Adipocyte (in vitro differentiated cells): ENCODE results near the gene SLC8A1.
A peak's percentile ranks its signal among the peaks of the same experiment; 100 is the strongest.

Source experiments
- DNase-seq: peaks from one replicate; pipeline ENCODE4 v3.0.0-alpha.2; 2015; ENCODE audit warnings: low read depth
- H3K27me3 ChIP-seq: replicated peaks from 2 replicates; pipeline ENCODE4 v1.7.0; 2013; ENCODE audit warnings: mild to moderate bottlenecking, low read length, moderate library complexity; ENCODE audit not compliant: control insufficient read depth, insufficient read depth
- H3K36me3 ChIP-seq: 2 replicates; pipeline ENCODE4 v1.7.0; 2013; ENCODE audit warnings: low read length, mild to moderate bottlenecking, moderate library complexity; ENCODE audit not compliant: control insufficient read depth, insufficient read depth, severe bottlenecking
- H3K4me1 ChIP-seq: 2 replicates; pipeline ENCODE4 v1.7.0; 2013; ENCODE audit warnings: mild to moderate bottlenecking, low read length, moderate library complexity; ENCODE audit not compliant: control insufficient read depth, insufficient read depth
- H3K4me3 ChIP-seq: 2 replicates; pipeline ENCODE4 v1.7.0; 2013; ENCODE audit warnings: mild to moderate bottlenecking, low read length, moderate library complexity
- H3K9ac ChIP-seq: 2 replicates; pipeline ENCODE4 v1.7.0; 2013; ENCODE audit warnings: mild to moderate bottlenecking, low read length, moderate library complexity
- H3K9me3 ChIP-seq: 2 replicates; pipeline ENCODE4 v1.7.0; 2013; ENCODE audit warnings: mild to moderate bottlenecking, low read length, moderate library complexity; ENCODE audit not compliant: control insufficient read depth

The SLC8A1 gene

DNA sequence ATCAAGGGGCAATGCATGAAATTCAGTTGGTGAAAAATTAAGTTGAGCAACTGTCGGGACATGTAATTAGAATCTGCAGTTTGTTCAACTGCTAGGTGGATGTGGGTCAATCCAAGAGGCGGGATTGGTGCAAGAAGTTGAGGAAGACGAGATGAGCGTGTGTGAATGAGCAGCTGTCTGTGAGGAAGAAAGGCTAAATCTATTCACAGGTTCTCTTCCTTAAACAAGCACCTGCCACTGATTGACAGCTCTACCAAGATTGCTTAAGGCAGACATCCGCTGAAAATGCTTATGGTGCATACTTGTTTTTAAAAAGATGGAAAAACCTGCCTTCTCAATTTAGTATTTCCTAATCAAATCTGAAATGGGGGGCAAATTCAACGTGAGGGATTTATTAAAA, 349.4 kb downstream of the SLC8A1 start:
- peaks cover 40% of the 10 kb centered on the region for H3K4me1 ChIP-seq
- H3K9me3 ChIP-seq, result no peaks in the 10 kb centered on the region
- DNase-seq, result peak; percentile 10
- no peaks in the 10 kb centered on the region for H3K27me3 ChIP-seq
- peak overlapping the region; percentile 55 for H3K4me3 ChIP-seq
- no peaks in the 10 kb centered on the region for H3K36me3 ChIP-seq
- peak overlapping the region; percentile 43 for H3K9ac ChIP-seq

DNA sequence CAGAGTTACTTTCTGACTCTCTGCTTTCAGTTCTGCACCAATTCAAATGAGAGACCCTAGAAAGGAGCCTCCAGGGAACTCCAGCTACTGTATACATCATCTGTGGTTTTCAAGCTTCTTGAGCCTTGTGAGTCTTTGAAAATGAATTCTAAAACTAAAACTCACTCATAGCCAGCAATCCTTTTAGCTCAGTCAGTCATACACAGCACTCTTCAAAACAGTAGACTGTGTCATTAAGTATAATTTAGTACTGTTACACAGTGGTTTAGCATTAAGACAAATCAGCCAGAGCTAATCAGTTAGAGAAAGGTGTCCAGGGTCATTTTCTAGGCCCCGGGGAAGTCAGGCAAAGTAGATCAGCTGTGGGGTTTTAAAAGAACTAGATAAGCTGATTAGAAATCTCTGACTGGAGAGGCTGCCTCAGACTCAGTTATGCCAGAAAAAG, 350.7 kb downstream of the SLC8A1 start:
- Histone ChIP-seq H3K4me3 (no peak overlapping the region), H3K27me3 (no peaks in the 10 kb centered on the region)
- peak; percentile 71 for DNase-seq

DNA sequence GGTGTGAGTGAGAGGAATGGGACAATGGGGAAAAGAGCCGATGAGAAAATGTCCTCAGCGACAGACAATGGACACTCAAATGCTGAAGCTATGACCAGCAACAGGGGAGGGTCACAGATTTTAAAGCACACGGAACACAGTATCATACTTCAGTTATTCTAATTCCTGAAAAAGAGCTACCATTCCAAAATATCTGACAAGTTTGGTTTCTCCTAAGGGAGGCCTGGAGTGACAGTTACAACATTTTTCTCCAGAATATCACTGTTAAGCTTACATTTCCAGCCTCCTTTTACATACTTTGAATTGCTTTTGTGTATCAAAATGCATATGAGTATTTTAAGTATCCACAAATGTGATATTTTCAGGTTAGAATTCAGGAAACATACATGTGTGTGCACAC, 351.2 kb downstream of the SLC8A1 start:
- DNase-seq, result no peak
- no peak overlapping the region for H3K4me3 ChIP-seq

More for the DNA sequence above, 350.7 kb downstream of the SLC8A1 start:
- Histone ChIP-seq H3K4me1 (peaks cover 49% of the 10 kb centered on the region), H3K9me3 (no peaks in the 10 kb centered on the region), H3K36me3 (no peaks in the 10 kb centered on the region), H3K9ac (no peak overlapping the region)

DNA sequence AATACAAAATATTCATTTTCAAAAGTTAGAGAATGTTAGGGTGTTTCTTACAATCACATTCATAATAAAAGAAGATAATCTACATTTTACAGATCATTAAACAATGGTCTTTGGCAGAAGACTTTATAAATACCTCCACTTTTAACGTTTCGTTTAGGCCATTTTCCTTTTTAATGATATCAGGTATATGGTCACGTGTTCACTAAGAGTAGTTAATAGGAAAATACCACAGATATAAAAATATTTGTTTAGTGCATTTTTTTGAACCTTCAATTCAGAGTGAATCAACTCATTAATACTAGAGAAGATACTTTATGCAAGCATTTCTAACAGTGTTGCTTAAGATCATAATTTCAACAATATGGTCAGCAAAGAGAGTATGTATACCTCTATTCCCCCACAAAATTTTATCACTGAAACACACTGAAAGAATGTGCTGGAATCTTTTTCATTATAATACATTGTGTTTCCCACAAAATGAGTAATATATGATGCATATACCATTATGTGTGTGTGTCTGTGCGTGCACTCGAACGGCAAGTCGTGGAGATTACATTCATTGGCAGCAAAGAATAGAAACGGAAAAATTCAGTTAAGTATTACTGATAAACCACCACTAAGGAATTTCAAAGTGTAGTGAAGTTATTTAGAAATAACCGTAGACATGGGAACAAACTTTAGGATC, 353.0 kb downstream of the SLC8A1 start:
- peak; percentile 34 for DNase-seq
- peaks cover 58% of the 10 kb centered on the region for H3K4me1 ChIP-seq
- no peaks in the 10 kb centered on the region for H3K9me3 ChIP-seq
- no peaks in the 10 kb centered on the region for H3K27me3 ChIP-seq
- H3K4me3 ChIP-seq, result no peak overlapping the region
- H3K36me3 ChIP-seq, result no peaks in the 10 kb centered on the region
- H3K9ac ChIP-seq, result no peak overlapping the region

More for the DNA sequence above, 351.2 kb downstream of the SLC8A1 start:
- H3K9ac ChIP-seq, result no peak overlapping the region
- H3K9me3 ChIP-seq, result no peaks in the 10 kb centered on the region
- H3K27me3 ChIP-seq, result no peaks in the 10 kb centered on the region
- H3K4me1 ChIP-seq, result peaks cover 49% of the 10 kb centered on the region
- H3K36me3 ChIP-seq, result no peaks in the 10 kb centered on the region

DNA sequence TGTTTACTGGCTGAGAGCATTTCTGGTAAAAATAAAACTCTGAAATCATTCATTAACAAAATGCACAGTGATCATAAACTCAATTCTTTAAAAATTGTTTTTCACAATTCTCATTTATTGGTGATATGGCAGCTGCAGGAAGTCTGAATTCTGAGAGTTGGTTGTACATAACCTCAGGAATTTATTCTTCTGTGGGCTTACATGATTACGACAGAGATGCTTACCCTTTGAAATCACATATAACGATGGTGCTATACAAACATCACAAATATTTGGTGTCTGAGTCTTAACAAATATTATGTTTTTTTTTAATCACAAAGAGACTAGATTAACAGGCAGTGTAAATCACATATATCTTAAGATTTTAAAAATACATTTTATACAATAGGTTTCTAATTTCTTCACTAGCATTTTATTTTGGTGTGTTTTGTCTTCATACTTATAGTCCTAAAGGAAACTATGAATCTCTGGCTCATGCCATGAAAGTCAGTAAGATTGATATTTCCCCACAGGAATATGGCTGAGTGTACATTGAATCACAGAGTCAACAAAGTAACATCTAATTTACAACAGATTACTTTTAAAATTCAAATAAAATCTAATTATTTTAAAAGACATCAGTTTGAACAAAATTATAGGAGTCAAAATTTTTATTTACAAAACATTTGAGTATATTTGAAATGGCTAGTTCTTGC, 354.1 kb downstream of the SLC8A1 start:
- Histone ChIP-seq H3K27me3 (no peaks in the 10 kb centered on the region), H3K4me3 (no peak overlapping the region), H3K4me1 (peaks cover 52% of the 10 kb centered on the region), H3K36me3 (no peaks in the 10 kb centered on the region), H3K9ac (no peak overlapping the region), H3K9me3 (no peaks in the 10 kb centered on the region)
- DNase-seq, result peak; percentile 77

- Histone ChIP-seq H3K9ac (no peak overlapping the region), H3K27me3 (no peaks in the 10 kb centered on the region), H3K36me3 (no peaks in the 10 kb centered on the region), H3K4me1 (peaks cover 40% of the 10 kb centered on the region), H3K4me3 (no peak overlapping the region), H3K9me3 (no peaks in the 10 kb centered on the region)
- DNase-seq, result no peak
These were observed 355.5 kb downstream of the SLC8A1 start for GRCh38 chr2:40096360-40096759.

- Histone ChIP-seq H3K4me3 (peak overlapping the region; percentile 9), H3K27me3 (no peaks in the 10 kb centered on the region), H3K36me3 (no peaks in the 10 kb centered on the region), H3K4me1 (peaks cover 31% of the 10 kb centered on the region), H3K9ac (no peak overlapping the region), H3K9me3 (no peaks in the 10 kb centered on the region)
- peak; percentile 58 for DNase-seq
These were observed 356.9 kb downstream of the SLC8A1 start for GRCh38 chr2:40095000-40095399.

- Histone ChIP-seq H3K4me3 (no peak overlapping the region), H3K9me3 (no peaks in the 10 kb centered on the region), H3K4me1 (peaks cover 31% of the 10 kb centered on the region), H3K27me3 (no peaks in the 10 kb centered on the region), H3K9ac (no peak overlapping the region), H3K36me3 (no peaks in the 10 kb centered on the region)
- DNase-seq, result no peak
These were observed 357.4 kb downstream of the SLC8A1 start for GRCh38 chr2:40094451-40094850.

- no peak overlapping the region for H3K9ac ChIP-seq
- no peaks in the 10 kb centered on the region for H3K36me3 ChIP-seq
- DNase-seq, result peak; percentile 24
- no peak overlapping the region for H3K4me3 ChIP-seq
- no peaks in the 10 kb centered on the region for H3K27me3 ChIP-seq
- peaks cover 29% of the 10 kb centered on the region for H3K4me1 ChIP-seq
- H3K9me3 ChIP-seq, result no peaks in the 10 kb centered on the region
These were observed 358.7 kb downstream of the SLC8A1 start for GRCh38 chr2:40093021-40093675.

GRCh38 chr2:40090044-40090443, 361.8 kb downstream of the SLC8A1 start:
- H3K9ac ChIP-seq, result no peak overlapping the region
- no peaks in the 10 kb centered on the region for H3K9me3 ChIP-seq
- no peak overlapping the region for H3K4me3 ChIP-seq
- no peaks in the 10 kb centered on the region for H3K36me3 ChIP-seq
- peaks cover 10% of the 10 kb centered on the region for H3K4me1 ChIP-seq
- H3K27me3 ChIP-seq, result no peaks in the 10 kb centered on the region
- no peak for DNase-seq

DNA sequence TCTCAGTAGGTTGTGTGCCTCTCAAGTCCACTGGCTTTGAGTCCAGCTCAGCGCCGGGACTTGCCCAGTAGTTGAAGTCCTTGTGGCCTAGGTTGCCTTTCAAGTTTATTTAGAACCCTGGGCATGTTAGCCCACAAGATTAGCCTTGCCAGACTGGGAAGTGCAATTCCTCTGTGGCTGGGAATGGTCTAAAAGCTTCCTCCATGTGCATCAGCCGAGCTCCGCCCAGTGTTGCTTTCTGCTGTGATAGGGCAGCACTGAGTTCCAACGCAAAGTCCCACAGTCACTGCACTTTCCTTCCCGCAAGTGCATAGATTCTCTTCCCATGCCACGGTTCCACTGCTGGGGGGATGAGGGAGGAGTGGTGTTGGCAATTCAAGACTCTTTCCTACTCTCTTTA, 364.0 kb downstream of the SLC8A1 start:
- peaks cover 2% of the 10 kb centered on the region for H3K9me3 ChIP-seq
- H3K4me3 ChIP-seq, result no peak overlapping the region
- H3K9ac ChIP-seq, result no peak overlapping the region
- no peaks in the 10 kb centered on the region for H3K27me3 ChIP-seq
- peaks cover under 1% of the 10 kb centered on the region for H3K4me1 ChIP-seq
- H3K36me3 ChIP-seq, result no peaks in the 10 kb centered on the region
- no peak for DNase-seq
